Measurements from ENCODE around the gene PTPRE.

DNA sequence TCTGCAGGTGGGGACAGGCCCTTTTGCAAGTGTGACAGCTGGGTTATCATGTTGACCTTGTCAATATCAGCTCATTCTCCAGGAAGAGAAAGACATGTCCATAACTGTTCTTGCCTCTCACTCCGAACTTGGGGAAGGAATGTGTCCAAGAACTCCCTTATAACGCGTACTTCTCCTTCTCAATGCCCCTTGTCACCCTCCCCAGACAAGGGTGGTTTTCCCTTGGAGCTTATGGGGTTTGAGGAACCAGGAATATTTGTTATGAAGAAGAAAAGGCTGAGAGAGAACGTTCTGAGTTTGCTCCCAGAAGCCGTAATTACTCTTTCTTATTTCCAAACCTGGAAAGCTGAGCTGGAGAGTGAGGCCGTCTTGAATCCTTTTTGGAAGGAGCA lies 141.9 kb downstream of the PTPRE start:
- no peak for TF ChIP-seq MXI1 (IDR thresholded peaks at IDR 0.05; ENCODE audit: low read depth, low read length)
- TF ChIP-seq, protein P1, sequence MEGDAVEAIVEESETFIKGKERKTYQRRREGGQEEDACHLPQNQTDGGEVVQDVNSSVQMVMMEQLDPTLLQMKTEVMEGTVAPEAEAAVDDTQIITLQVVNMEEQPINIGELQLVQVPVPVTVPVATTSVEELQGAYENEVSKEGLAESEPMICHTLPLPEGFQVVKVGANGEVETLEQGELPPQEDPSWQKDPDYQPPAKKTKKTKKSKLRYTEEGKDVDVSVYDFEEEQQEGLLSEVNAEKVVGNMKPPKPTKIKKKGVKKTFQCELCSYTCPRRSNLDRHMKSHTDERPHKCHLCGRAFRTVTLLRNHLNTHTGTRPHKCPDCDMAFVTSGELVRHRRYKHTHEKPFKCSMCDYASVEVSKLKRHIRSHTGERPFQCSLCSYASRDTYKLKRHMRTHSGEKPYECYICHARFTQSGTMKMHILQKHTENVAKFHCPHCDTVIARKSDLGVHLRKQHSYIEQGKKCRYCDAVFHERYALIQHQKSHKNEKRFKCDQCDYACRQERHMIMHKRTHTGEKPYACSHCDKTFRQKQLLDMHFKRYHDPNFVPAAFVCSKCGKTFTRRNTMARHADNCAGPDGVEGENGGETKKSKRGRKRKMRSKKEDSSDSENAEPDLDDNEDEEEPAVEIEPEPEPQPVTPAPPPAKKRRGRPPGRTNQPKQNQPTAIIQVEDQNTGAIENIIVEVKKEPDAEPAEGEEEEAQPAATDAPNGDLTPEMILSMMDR (IDR thresholded peaks at IDR 0.05) = no peak
